Motor neuron (in vitro differentiated cells): Measurements from ENCODE around the gene ZNF177. TPM values are rescaled to one million over a fixed set of nuclear protein-coding genes. Genes with fewer than 3 reads are reported as not detected.

Experiments
- total RNA-seq, 8 experiments: library from RNA; unstranded; fragments of 300-600 nt; gene quantifications; 2 replicates each; pipeline versions ENCODE4 v1.2.3 to v1.2.4, GENCODE V29; 2022

ZNF177 gene
- total RNA-seq, 8 experiments from 2014 or later: 2.2 to 12.6 (median 5.4) TPM

Other genes with a start within 250 kb of the ZNF177 start
- under 1 TPM in 1 of 8 experiments, not detected in 7; 0.21 TPM for gene OR7G1, start 247.2 kb upstream of the ZNF177 start, total RNA-seq
- gene OR7G3, start 236.1 kb upstream of the ZNF177 start, total RNA-seq: not detected
- 10 to 100 TPM; 20.5 to 36.9 (median 27.8) TPM for gene ZNF317, start 222.6 kb upstream of the ZNF177 start, total RNA-seq
- gene OR7D2, start 184.0 kb upstream of the ZNF177 start, total RNA-seq: 1 to 10 TPM in 1 of 8 experiments, under 1 TPM in 5, not detected in 2; 0.04 to 1.9 (median 0.27) TPM
- gene OR7D4, start 143.4 kb upstream of the ZNF177 start, total RNA-seq: under 1 TPM in 4 of 8 experiments, not detected in 4; 0.05 to 0.29 (median 0.23) TPM
- gene OR7E24, start 112.1 kb upstream of the ZNF177 start, total RNA-seq: under 1 TPM in 3 of 8 experiments, not detected in 5; 0.29 to 0.43 (median 0.35) TPM
- 10 to 100 TPM in 1 of 8 experiments, 1 to 10 TPM in 6, under 1 TPM in 1; 0.41 to 11.8 (median 4.1) TPM for gene ZNF699, start 53.2 kb upstream of the ZNF177 start, total RNA-seq
- 10 to 100 TPM in 5 of 8 experiments, 1 to 10 TPM in 3; 3.8 to 24.3 (median 15.5) TPM for gene ZNF559, start 38.8 kb upstream of the ZNF177 start, total RNA-seq
- 10 to 100 TPM; 12.7 to 42.4 (median 19.5) TPM for gene ZNF266, start 72.6 kb downstream of the ZNF177 start, total RNA-seq
- 1 to 10 TPM in 1 of 8 experiments, under 1 TPM in 6, not detected in 1; 0.05 to 3.5 (median 0.21) TPM for gene ZNF560, start 135.6 kb downstream of the ZNF177 start, total RNA-seq
- gene ZNF426, start 175.6 kb downstream of the ZNF177 start, total RNA-seq: 10 to 100 TPM; 10.4 to 21.3 (median 16.2) TPM
- 10 to 100 TPM; 43.9 to 72.6 (median 51.5) TPM for gene ZNF121, start 221.5 kb downstream of the ZNF177 start, total RNA-seq